MCF 10A (cell line): ENCODE results near the gene CD7. TPM values are rescaled to one million over a fixed set of nuclear protein-coding genes. Genes with fewer than 3 reads are reported as not detected.

Source experiments
- BruUV-seq: library from RNA; stranded (reverse); fragments of 400-500 nt; replicated peaks from 2 replicates; lab custom pipeline; 2021; lab: Mats Ljungman, UMichigan
- CTCF ChIA-PET: fragments of 300-600 bp; sonication (Branson Sonifier 250); formaldehyde crosslinking; extraction: SDS; loops from one replicate; lab custom pipeline; 2021; ENCODE audit warnings: antibody characterized with exemption, inconsistent platforms; lab: Yijun Ruan, JAX
- POLR2A ChIA-PET: fragments of 300-600, 350-650 bp; sonication (Branson Sonifier 250); formaldehyde crosslinking; extraction: SDS; loops from one replicate; lab custom pipeline; 2020; ENCODE audit warnings: antibody characterized with exemption, inconsistent platforms; lab: Yijun Ruan, JAX
- DNase-seq: peaks from one replicate; pipeline ENCODE4 v3.0.0-alpha.2; 2018; ENCODE audit not compliant: unreplicated experiment
- H3K27ac Mint-ChIP-seq: one replicate; pipeline ENCODE4 v1.8.0; 2022; ENCODE audit warnings: mild to moderate bottlenecking, low read depth, mixed read lengths; ENCODE audit not compliant: unreplicated experiment
- H3K27me3 Mint-ChIP-seq: one replicate; pipeline ENCODE4 v1.8.0; 2022; ENCODE audit warnings: mixed read lengths; ENCODE audit not compliant: insufficient read depth, unreplicated experiment
- H3K36me3 Mint-ChIP-seq: one replicate; pipeline ENCODE4 v1.8.0; 2022; ENCODE audit warnings: mild to moderate bottlenecking, moderate library complexity, mixed read lengths; ENCODE audit not compliant: insufficient read depth, unreplicated experiment
- H3K4me1 Mint-ChIP-seq: one replicate; pipeline ENCODE4 v1.8.0; 2022; ENCODE audit warnings: mixed read lengths; ENCODE audit not compliant: insufficient read depth, unreplicated experiment
- H3K4me3 Mint-ChIP-seq: one replicate; pipeline ENCODE4 v1.8.0; 2022; ENCODE audit warnings: mild to moderate bottlenecking, moderate library complexity, mixed read lengths; ENCODE audit not compliant: unreplicated experiment
- H3K9me3 Mint-ChIP-seq: one replicate; pipeline ENCODE4 v1.8.0; 2022; ENCODE audit warnings: mixed read lengths; ENCODE audit not compliant: unreplicated experiment
- CTCF ChIP-seq: fragments of 200-600 bp; IDR thresholded peaks from one replicate; pipeline ENCODE4 v1.8.0; 2022; ENCODE audit warnings: antibody characterized with exemption, mild to moderate bottlenecking; ENCODE audit not compliant: unreplicated experiment
- intact Hi-C: fragments of 100-400 bp; cut with micrococcal nuclease; formaldehyde crosslinking; loops from 2 replicates; pipeline ENCODE4 v1.14.1; 2022
- total RNA-seq: library from RNA; stranded (reverse); gene quantifications from 2 replicates; pipeline ENCODE4 v1.2.3, GENCODE V29; 2022

Gene CD7
- total RNA-seq, 1 experiment from 2014 or later: 0.63 TPM

GRCh38 chr17:82297714-82298537 is 19.5 kb downstream of the CD7 start:
- TF ChIP-seq CTCF: no peak
- ChIA-PET CTCF (interaction anchor here (0.6 to 2.8 kb wide), 9 partner anchors 11 to 253 kb away, joined by 3 to 14 read pairs (median 3); no protein-coding TSS in a partner anchor), POLR2A (interaction anchor here (0.7 to 3.8 kb wide), 41 partner anchors 10 to 577 kb away, joined by 3 to 88 read pairs (median 5); partner anchors contain the start of genes CCDC57, CD7, CSNK1D and FOXK2)
- H3K4me1 Mint-ChIP-seq: peaks cover 56% of the 10 kb centered on the region
- BruUV-seq: no TSS peak
- DNase-seq: peak; percentile 98
- peak overlapping the region; percentile 92 for H3K4me3 Mint-ChIP-seq
- H3K27ac Mint-ChIP-seq: peak overlapping the region; percentile 98
- no peaks in the 10 kb centered on the region for H3K9me3 Mint-ChIP-seq
- H3K36me3 Mint-ChIP-seq: peaks cover 5% of the 10 kb centered on the region
- H3K27me3 Mint-ChIP-seq: no peaks in the 10 kb centered on the region
- intact Hi-C loops: loop anchor here (1.0 kb wide), 1 partner anchor 52 kb away; no protein-coding TSS in a partner anchor

DNA sequence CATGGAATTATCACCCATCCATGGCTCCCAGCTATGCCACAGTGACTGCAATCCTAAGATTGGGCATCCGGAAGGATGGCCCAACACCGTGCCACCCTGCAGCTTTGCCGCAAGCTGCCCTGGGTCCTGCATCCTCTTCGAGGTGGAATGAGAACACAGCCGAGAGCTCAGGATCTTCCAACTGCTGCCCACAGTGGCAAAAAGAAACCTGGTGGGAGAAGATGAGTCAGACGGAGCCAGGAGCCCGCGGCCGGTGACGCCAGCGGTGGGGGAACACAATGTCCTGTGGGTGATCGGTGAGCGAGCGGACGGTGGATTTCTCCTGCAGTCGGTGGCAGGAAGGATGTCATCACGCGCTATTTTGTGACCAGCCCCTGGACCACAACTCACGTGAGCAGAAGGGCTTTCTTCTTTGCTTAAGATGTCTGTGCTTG is 20.1 kb downstream of the CD7 start:
- POLR2A ChIA-PET: interaction anchor here (0.6 to 3.8 kb wide), 33 partner anchors 9 to 712 kb away, joined by 3 to 88 read pairs (median 6); partner anchors contain the start of genes CCDC57, CD7, CSNK1D and SECTM1
- DNase-seq: peak; percentile 96
- intact Hi-C loops: loop anchor here (1.0 kb wide), 1 partner anchor 51 kb away; no protein-coding TSS in a partner anchor
- Mint-ChIP-seq H3K27me3 (no peaks in the 10 kb centered on the region), H3K9me3 (no peaks in the 10 kb centered on the region), H3K27ac (peak overlapping the region; percentile 98), H3K36me3 (peaks cover 5% of the 10 kb centered on the region), H3K4me1 (peaks cover 56% of the 10 kb centered on the region), H3K4me3 (peak overlapping the region; percentile 92)
- BruUV-seq: TSS peak; percentile 39
- no peak for TF ChIP-seq CTCF
- CTCF ChIA-PET: interaction anchor here (0.7 to 1.4 kb wide), 4 partner anchors 9 to 254 kb away, joined by 3 to 5 read pairs (median 4); no protein-coding TSS in a partner anchor

GRCh38 chr17:82296511-82297279 is 20.7 kb downstream of the CD7 start:
- DNase-seq: peak; percentile 62
- POLR2A ChIA-PET: interaction anchor here (0.6 to 3.8 kb wide), 25 partner anchors 9 to 711 kb away, joined by 3 to 88 read pairs (median 7); partner anchors contain the start of genes CCDC57, CD7, CSNK1D and SECTM1
- intact Hi-C loops: loop anchor here (1.0 kb wide), 1 partner anchor 50 kb away; no protein-coding TSS in a partner anchor
- H3K27ac Mint-ChIP-seq: peak overlapping the region; percentile 98
- peaks cover 56% of the 10 kb centered on the region for H3K4me1 Mint-ChIP-seq
- BruUV-seq: no TSS peak
- H3K4me3 Mint-ChIP-seq: peak overlapping the region; percentile 92
- no peaks in the 10 kb centered on the region for H3K27me3 Mint-ChIP-seq
- peaks cover 5% of the 10 kb centered on the region for H3K36me3 Mint-ChIP-seq
- CTCF ChIA-PET: interaction anchor here (0.6 to 1.3 kb wide), 3 partner anchors 9 to 372 kb away, joined by 3 to 4 read pairs (median 4); no protein-coding TSS in a partner anchor
- no peak for TF ChIP-seq CTCF
- no peaks in the 10 kb centered on the region for H3K9me3 Mint-ChIP-seq
